ENCODE measurements around the gene PTBP1. TPM values are rescaled to one million over a fixed set of nuclear protein-coding genes. Genes with fewer than 3 reads are reported as not detected.
A peak's percentile ranks its signal among the peaks of the same experiment; 100 is the strongest.

Gene PTBP1
- total and polyA plus RNA-seq, 2 of the 13 experiments (the other 11 are each of a cell fraction or from before 2014, with no cell fraction given): 195 to 288 TPM

DNA sequence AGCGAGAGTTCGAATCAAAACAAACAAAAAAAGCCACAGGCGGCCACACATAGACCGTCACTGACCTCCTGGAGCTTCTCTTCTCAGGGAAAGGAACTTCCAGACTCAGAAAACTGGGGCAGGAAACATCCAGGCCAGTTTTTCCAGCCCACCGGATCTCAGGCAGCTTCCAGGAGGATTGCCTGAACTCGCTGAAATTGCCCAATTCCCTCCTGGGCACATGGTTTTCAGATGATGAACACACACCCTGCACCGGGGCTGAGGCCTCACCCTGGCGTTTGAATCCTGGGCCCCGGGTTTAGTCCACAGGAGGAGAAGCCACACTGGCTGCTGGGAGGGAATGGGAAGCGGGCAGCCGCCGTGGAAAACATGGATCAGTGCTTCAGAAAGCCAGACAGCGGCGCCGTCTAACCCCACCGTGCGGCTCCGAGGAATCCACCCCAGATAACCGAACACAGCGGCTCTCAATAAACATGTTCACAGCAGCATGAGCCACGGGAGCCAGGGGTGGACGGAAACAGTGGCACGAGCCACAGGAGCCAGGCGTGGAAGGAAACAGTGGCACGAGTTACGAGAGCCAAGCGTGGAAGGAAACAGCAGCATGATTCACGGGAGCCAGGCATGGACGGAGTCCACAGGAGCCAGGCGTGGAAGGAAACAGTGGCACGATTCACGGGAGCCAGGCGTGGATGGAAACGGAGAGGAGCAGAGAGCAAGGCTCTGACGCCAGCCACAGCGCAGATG, 18.2 kb upstream of the PTBP1 start (continued):
- 0 out of 2 replicates have a peak, but pooled peaks have one; percentile 41 for TF ChIP-seq DR1 (CRISPR knock-in tag; IDR thresholded peaks at IDR 0.05)
- TF ChIP-seq ZNF124 (CRISPR knock-in tag; IDR thresholded peaks at IDR 0.05): peak; percentile 90; the same call in 1 of the 2 replicates
- TF ChIP-seq ZNF879 (CRISPR knock-in tag; IDR thresholded peaks at IDR 0.05): peak; percentile 63; the same call in 1 of the 2 replicates
- TF ChIP-seq ZFX (CRISPR knock-in tag; IDR thresholded peaks at IDR 0.05; ENCODE audit: low read depth): peak; percentile 80
- no peak for TF ChIP-seq ZNF142 (CRISPR knock-in tag; IDR thresholded peaks at IDR 0.05)
- no peak for TF ChIP-seq GZF1 (CRISPR knock-in tag; IDR thresholded peaks at IDR 0.05)
- peak; percentile 66; the same call in 1 of the 2 replicates for TF ChIP-seq MLX (CRISPR knock-in tag; IDR thresholded peaks at IDR 0.05)
- TF ChIP-seq, protein P1, sequence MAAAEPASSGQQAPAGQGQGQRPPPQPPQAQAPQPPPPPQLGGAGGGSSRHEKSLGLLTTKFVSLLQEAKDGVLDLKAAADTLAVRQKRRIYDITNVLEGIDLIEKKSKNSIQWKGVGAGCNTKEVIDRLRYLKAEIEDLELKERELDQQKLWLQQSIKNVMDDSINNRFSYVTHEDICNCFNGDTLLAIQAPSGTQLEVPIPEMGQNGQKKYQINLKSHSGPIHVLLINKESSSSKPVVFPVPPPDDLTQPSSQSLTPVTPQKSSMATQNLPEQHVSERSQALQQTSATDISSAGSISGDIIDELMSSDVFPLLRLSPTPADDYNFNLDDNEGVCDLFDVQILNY (CRISPR knock-in tag; conservative IDR thresholded peaks at IDR 0.05): no peak
- TF ChIP-seq, protein P2, sequence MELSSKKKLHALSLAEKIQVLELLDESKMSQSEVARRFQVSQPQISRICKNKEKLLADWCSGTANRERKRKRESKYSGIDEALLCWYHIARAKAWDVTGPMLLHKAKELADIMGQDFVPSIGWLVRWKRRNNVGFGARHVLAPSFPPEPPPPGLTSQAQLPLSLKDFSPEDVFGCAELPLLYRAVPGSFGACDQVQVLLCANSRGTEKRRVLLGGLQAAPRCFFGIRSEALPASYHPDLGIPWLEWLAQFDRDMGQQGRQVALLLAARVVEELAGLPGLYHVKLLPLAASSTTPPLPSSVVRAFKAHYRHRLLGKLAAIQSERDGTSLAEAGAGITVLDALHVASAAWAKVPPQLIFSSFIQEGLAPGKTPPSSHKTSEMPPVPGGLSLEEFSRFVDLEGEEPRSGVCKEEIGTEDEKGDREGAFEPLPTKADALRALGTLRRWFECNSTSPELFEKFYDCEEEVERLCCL (CRISPR knock-in tag; IDR thresholded peaks at IDR 0.05; ENCODE audit: borderline replicate concordance): no peak
- TF ChIP-seq, protein P3, sequence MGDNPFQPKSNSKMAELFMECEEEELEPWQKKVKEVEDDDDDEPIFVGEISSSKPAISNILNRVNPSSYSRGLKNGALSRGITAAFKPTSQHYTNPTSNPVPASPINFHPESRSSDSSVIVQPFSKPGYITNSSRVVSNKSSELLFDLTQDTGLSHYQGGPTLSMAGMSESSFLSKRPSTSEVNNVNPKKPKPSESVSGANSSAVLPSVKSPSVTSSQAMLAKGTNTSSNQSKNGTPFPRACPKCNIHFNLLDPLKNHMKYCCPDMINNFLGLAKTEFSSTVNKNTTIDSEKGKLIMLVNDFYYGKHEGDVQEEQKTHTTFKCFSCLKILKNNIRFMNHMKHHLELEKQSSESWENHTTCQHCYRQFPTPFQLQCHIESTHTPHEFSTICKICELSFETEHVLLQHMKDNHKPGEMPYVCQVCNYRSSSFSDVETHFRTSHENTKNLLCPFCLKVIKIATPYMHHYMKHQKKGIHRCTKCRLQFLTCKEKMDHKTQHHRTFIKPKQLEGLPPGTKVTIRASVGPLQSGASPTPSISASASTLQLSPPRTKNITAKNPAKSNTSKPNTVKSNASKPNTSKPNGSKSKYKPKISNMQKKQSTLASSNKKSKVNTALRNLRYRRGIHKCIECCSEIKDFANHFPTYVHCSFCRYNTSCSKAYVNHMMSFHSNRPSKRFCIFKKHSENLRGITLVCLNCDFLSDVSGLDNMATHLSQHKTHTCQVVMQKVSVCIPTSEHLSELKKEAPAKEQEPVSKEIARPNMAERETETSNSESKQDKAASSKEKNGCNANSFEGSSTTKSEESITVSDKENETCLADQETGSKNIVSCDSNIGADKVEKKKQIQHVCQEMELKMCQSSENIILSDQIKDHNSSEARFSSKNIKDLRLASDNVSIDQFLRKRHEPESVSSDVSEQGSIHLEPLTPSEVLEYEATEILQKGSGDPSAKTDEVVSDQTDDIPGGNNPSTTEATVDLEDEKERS (CRISPR knock-in tag; IDR thresholded peaks at IDR 0.05): peak; percentile 89; the same call in 1 of the 2 replicates
- TF ChIP-seq ZFP36L1 (CRISPR knock-in tag; IDR thresholded peaks at IDR 0.05): peak; percentile 84; the same call in 1 of the 2 replicates
- TF ChIP-seq ZNF562 (CRISPR knock-in tag; IDR thresholded peaks at IDR 0.05; ENCODE audit: borderline replicate concordance): no peak
- TF ChIP-seq THAP8 (CRISPR knock-in tag; IDR thresholded peaks at IDR 0.05; ENCODE audit: borderline replicate concordance): no peak
- TF ChIP-seq PLRG1 (conservative IDR thresholded peaks at IDR 0.05): no peak
- TF ChIP-seq MZF1 (CRISPR knock-in tag; IDR thresholded peaks at IDR 0.05; ENCODE audit: borderline replicate concordance): no peak
- TF ChIP-seq FOXP1 (IDR thresholded peaks at IDR 0.05): no peak
- TF ChIP-seq FOXP1 (CRISPR knock-in tag; IDR thresholded peaks at IDR 0.05): no peak
